Ureter (tissue), 1 donor: Measurements from ENCODE around the gene COG8. TPM values are rescaled to one million over a fixed set of nuclear protein-coding genes. Genes with fewer than 3 reads are reported as not detected.
A peak's percentile ranks its signal among the peaks of the same experiment; 100 is the strongest.

Source experiments
- DNase-seq: peaks from one replicate; pipeline ENCODE4 v3.0.0-alpha.2; 2020; ENCODE audit warnings: low spot score
- total RNA-seq: library from RNA; stranded (reverse); gene quantifications from one replicate; pipeline ENCODE4 v1.2.4, GENCODE V29; 2023
- donor health status: DM: yes; HTN: yes; CAD: no.

COG8 gene
- total RNA-seq, 1 donor from 2014 or later, result 30.1 TPM

GRCh38 chr16:69345923-69346322, 6.6 kb upstream of the COG8 start:
- DNase-seq, result no peak

- no peak for DNase-seq
These were observed 4.8 kb upstream of the COG8 start for GRCh38 chr16:69344171-69344570.

GRCh38 chr16:69340095-69340644, 806 bp upstream of the COG8 start:
- no peak for DNase-seq

- DNase-seq, result no peak
These were observed 641 bp downstream of the COG8 start for GRCh38 chr16:69338557-69339288.

GRCh38 chr16:69334696-69335095, 4.7 kb downstream of the COG8 start:
- DNase-seq, result no peak

GRCh38 chr16:69330286-69331109, 8.9 kb downstream of the COG8 start, which contains the start of gene PDF:
TSS of gene PDF (minus strand) at chr16:69330588. CDS start at chr16:69330570, 18 bp downstream.
- peak; percentile 95 for DNase-seq

GRCh38 chr16:69329369-69330285, 9.7 kb downstream of the COG8 start:
- DNase-seq, result no peak

GRCh38 chr16:69328854-69329316, 10.5 kb downstream of the COG8 start:
- no peak for DNase-seq

GRCh38 chr16:69327585-69328310, 11.6 kb downstream of the COG8 start:
- no peak for DNase-seq

GRCh38 chr16:69326172-69326873, 13.0 kb downstream of the COG8 start:
- DNase-seq, result no peak

GRCh38 chr16:69325784-69326171, 13.6 kb downstream of the COG8 start:
- no peak for DNase-seq

- no peak for DNase-seq
These were observed 14.6 kb downstream of the COG8 start for GRCh38 chr16:69324585-69325253.

GRCh38 chr16:69324013-69324531, 15.3 kb downstream of the COG8 start:
- DNase-seq, result no peak

- no peak for DNase-seq
These were observed 15.9 kb downstream of the COG8 start for GRCh38 chr16:69323415-69323814.

- no peak for DNase-seq
These were observed 17.0 kb downstream of the COG8 start for GRCh38 chr16:69322343-69322742.

- DNase-seq, result no peak
These were observed 18.3 kb downstream of the COG8 start for GRCh38 chr16:69321080-69321479.

- DNase-seq, result no peak
These were observed 18.7 kb downstream of the COG8 start for GRCh38 chr16:69320740-69321073.

GRCh38 chr16:69319826-69320739, 19.3 kb downstream of the COG8 start:
- DNase-seq, result no peak
